Measurements from ENCODE around the gene THEM4.

THEM4 gene

DNA sequence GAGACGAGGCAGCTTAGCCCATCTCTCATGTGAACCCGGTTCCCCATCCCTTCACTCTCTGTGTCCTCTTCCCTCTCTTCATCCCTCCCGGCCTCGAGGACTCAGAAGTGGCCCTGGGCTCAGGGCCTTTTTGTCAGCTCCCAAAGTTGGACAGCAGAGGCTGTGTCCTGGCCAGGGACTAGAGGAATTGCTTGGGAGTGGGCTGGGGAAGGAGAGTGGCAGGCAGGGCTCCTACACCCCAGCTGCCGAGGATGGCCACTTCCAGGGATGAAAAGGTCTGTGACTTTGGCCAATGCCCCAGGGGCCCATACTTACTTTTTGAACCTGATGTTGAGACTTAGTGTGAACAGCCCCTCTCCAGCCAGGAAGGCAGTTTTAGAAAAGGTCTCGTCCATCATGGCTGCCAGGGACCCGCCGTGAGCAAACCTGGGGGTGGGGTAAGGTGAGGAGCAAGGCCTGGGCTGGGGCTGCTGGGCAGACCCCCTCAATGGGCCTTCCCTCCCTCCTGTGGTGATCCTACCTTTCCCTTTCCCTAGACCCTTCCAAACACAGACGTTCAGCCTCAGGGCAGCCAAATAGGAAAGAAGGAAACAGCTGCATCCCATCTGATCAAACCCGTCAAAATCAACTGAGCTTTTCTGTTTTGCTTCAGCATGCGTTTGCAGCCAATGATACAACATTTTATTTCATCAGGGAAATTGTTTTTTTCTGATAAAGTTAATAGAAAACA lies 61.3 kb downstream of the THEM4 start:
- no peak overlapping the region for H2AK5ac ChIP-seq (ENCODE audit: low read length)
- no peak overlapping the region for H3K4me2 ChIP-seq (ENCODE audit: low read length)
- H4K8ac ChIP-seq (ENCODE audit: low read depth, low read length), result no peak overlapping the region
- no peak overlapping the region for H2BK120ac ChIP-seq (ENCODE audit: low read depth, low read length)
- H3K79me1 ChIP-seq (ENCODE audit: low read length), result no peaks in the 10 kb centered on the region
- no peak overlapping the region for H3K23ac ChIP-seq (ENCODE audit: low read length)
- no peak overlapping the region for H4K5ac ChIP-seq (ENCODE audit: low read length)
- H3K4me3 ChIP-seq (ENCODE audit: low read length), result no peak overlapping the region
- H2BK5ac ChIP-seq (ENCODE audit: low read length), result no peak overlapping the region
- no peak overlapping the region for H3K18ac ChIP-seq (ENCODE audit: low read length)
- DNase-seq, result no peak
- no peaks in the 10 kb centered on the region for H3K79me2 ChIP-seq (ENCODE audit: control insufficient read depth, insufficient read depth, low read length)
- H3K4me1 ChIP-seq (ENCODE audit: control insufficient read depth, low read depth, low read length), result no peaks in the 10 kb centered on the region
- no peaks in the 10 kb centered on the region for H3K27me3 ChIP-seq (ENCODE audit: insufficient read depth, low read length, poor library complexity)
- H3K36me3 ChIP-seq (ENCODE audit: control insufficient read depth, insufficient read depth, low read length), result no peaks in the 10 kb centered on the region
- no CpG with 5 or more reads among the region's 11 CpGs for WGBS (ENCODE audit: extremely low coverage, insufficient coverage, low lambda C conversion rate)
- no peak overlapping the region for H3K9ac ChIP-seq (ENCODE audit: low read length)
- no peak overlapping the region for H3K4ac ChIP-seq (ENCODE audit: low read depth, low read length)
- no peak overlapping the region for H3K56ac ChIP-seq (ENCODE audit: low read length)
- no peak overlapping the region for H3K27ac ChIP-seq (ENCODE audit: low read depth, low read length)
- no peak overlapping the region for H2BK15ac ChIP-seq (replicated peaks; ENCODE audit: low read depth)

DNA sequence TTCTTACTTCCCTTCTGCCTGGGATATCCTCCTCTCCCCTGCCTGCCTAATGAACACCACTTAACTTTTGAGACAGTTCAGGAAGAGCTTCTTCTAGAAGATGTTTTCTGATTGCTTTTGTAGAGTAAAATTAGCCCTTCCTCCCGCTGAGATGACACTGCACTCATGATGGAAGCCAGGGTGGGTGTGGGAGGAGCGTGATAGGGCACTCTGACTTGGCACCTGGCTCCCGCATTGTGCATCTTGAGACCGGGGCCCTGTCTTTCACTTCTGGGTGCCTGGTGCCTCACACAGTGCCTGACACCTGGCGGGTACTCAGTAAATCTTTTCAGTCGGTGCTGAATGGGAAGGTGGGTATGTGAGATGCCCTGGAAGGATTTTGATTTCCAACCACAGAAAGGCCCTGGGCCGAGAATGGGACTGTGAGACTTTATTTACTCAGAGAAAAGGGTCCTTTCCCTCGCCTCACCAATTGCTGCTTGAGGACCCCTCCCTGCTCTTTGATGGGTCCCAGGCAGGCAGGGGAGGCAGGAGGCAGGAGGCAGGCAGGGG lies 62.5 kb downstream of the THEM4 start:
- no peak for DNase-seq
- H3K4me2 ChIP-seq (ENCODE audit: low read length), result no peak overlapping the region
- no peak overlapping the region for H3K23ac ChIP-seq (ENCODE audit: low read length)
- no peak overlapping the region for H3K18ac ChIP-seq (ENCODE audit: low read length)
- no peak overlapping the region for H4K8ac ChIP-seq (ENCODE audit: low read depth, low read length)
- H3K56ac ChIP-seq (ENCODE audit: low read length), result no peak overlapping the region
- H3K9ac ChIP-seq (ENCODE audit: low read length), result no peak overlapping the region
- H3K27me3 ChIP-seq (ENCODE audit: insufficient read depth, low read length, poor library complexity), result no peaks in the 10 kb centered on the region
- H4K5ac ChIP-seq (ENCODE audit: low read length), result no peak overlapping the region
- no peak overlapping the region for H3K4me3 ChIP-seq (ENCODE audit: low read length)
- no peak overlapping the region for H3K4ac ChIP-seq (ENCODE audit: low read depth, low read length)
- H3K36me3 ChIP-seq (ENCODE audit: control insufficient read depth, insufficient read depth, low read length), result no peaks in the 10 kb centered on the region
- H2BK15ac ChIP-seq (replicated peaks; ENCODE audit: low read depth), result no peak overlapping the region
- H2BK5ac ChIP-seq (ENCODE audit: low read length), result no peak overlapping the region
- H3K79me2 ChIP-seq (ENCODE audit: control insufficient read depth, insufficient read depth, low read length), result no peaks in the 10 kb centered on the region
- no peaks in the 10 kb centered on the region for H3K4me1 ChIP-seq (ENCODE audit: control insufficient read depth, low read depth, low read length)
- no peak overlapping the region for H3K27ac ChIP-seq (ENCODE audit: low read depth, low read length)
- no peaks in the 10 kb centered on the region for H3K79me1 ChIP-seq (ENCODE audit: low read length)
- no CpG with 5 or more reads among the region's 8 CpGs for WGBS (ENCODE audit: extremely low coverage, insufficient coverage, low lambda C conversion rate)
- no peak overlapping the region for H2BK120ac ChIP-seq (ENCODE audit: low read depth, low read length)
- no peak overlapping the region for H2AK5ac ChIP-seq (ENCODE audit: low read length)

- H2BK120ac ChIP-seq (ENCODE audit: low read depth, low read length), result no peak overlapping the region
- H2BK5ac ChIP-seq (ENCODE audit: low read length), result no peak overlapping the region
- H3K79me2 ChIP-seq (ENCODE audit: control insufficient read depth, insufficient read depth, low read length), result no peaks in the 10 kb centered on the region
- no peak overlapping the region for H3K18ac ChIP-seq (ENCODE audit: low read length)
- WGBS (ENCODE audit: extremely low coverage, insufficient coverage, low lambda C conversion rate), result no CpG with 5 or more reads among the region's 6 CpGs
- H3K56ac ChIP-seq (ENCODE audit: low read length), result no peak overlapping the region
- H4K8ac ChIP-seq (ENCODE audit: low read depth, low read length), result no peak overlapping the region
- no peak overlapping the region for H3K4ac ChIP-seq (ENCODE audit: low read depth, low read length)
- peak; percentile 86 for DNase-seq
- H2AK5ac ChIP-seq (ENCODE audit: low read length), result no peak overlapping the region
- H3K4me2 ChIP-seq (ENCODE audit: low read length), result no peak overlapping the region
- H3K79me1 ChIP-seq (ENCODE audit: low read length), result no peaks in the 10 kb centered on the region
- no peaks in the 10 kb centered on the region for H3K4me1 ChIP-seq (ENCODE audit: control insufficient read depth, low read depth, low read length)
- H4K5ac ChIP-seq (ENCODE audit: low read length), result no peak overlapping the region
- H3K27ac ChIP-seq (ENCODE audit: low read depth, low read length), result no peak overlapping the region
- H2BK15ac ChIP-seq (replicated peaks; ENCODE audit: low read depth), result no peak overlapping the region
- no peaks in the 10 kb centered on the region for H3K36me3 ChIP-seq (ENCODE audit: control insufficient read depth, insufficient read depth, low read length)
- no peaks in the 10 kb centered on the region for H3K27me3 ChIP-seq (ENCODE audit: insufficient read depth, low read length, poor library complexity)
- no peak overlapping the region for H3K23ac ChIP-seq (ENCODE audit: low read length)
- H3K4me3 ChIP-seq (ENCODE audit: low read length), result no peak overlapping the region
- no peak overlapping the region for H3K9ac ChIP-seq (ENCODE audit: low read length)
Observed at GRCh38 chr1:151846062-151846568, 63.2 kb downstream of the THEM4 start.

GRCh38 chr1:151843398-151843797 lies 65.9 kb downstream of the THEM4 start:
- H3K4me2 ChIP-seq (ENCODE audit: low read length), result no peak overlapping the region
- no peak overlapping the region for H4K8ac ChIP-seq (ENCODE audit: low read depth, low read length)
- no peaks in the 10 kb centered on the region for H3K36me3 ChIP-seq (ENCODE audit: control insufficient read depth, insufficient read depth, low read length)
- H3K27ac ChIP-seq (ENCODE audit: low read depth, low read length), result no peak overlapping the region
- H3K56ac ChIP-seq (ENCODE audit: low read length), result no peak overlapping the region
- no peaks in the 10 kb centered on the region for H3K4me1 ChIP-seq (ENCODE audit: control insufficient read depth, low read depth, low read length)
- no peak overlapping the region for H2BK120ac ChIP-seq (ENCODE audit: low read depth, low read length)
- no peaks in the 10 kb centered on the region for H3K79me2 ChIP-seq (ENCODE audit: control insufficient read depth, insufficient read depth, low read length)
- no peak overlapping the region for H3K18ac ChIP-seq (ENCODE audit: low read length)
- H2BK5ac ChIP-seq (ENCODE audit: low read length), result no peak overlapping the region
- no peak overlapping the region for H2AK5ac ChIP-seq (ENCODE audit: low read length)
- H3K9ac ChIP-seq (ENCODE audit: low read length), result no peak overlapping the region
- no CpG with 5 or more reads among the region's 2 CpGs for WGBS (ENCODE audit: extremely low coverage, insufficient coverage, low lambda C conversion rate)
- H3K79me1 ChIP-seq (ENCODE audit: low read length), result no peaks in the 10 kb centered on the region
- H4K5ac ChIP-seq (ENCODE audit: low read length), result no peak overlapping the region
- DNase-seq, result no peak
- H3K27me3 ChIP-seq (ENCODE audit: insufficient read depth, low read length, poor library complexity), result no peaks in the 10 kb centered on the region
- no peak overlapping the region for H2BK15ac ChIP-seq (replicated peaks; ENCODE audit: low read depth)
- no peak overlapping the region for H3K4me3 ChIP-seq (ENCODE audit: low read length)
- no peak overlapping the region for H3K4ac ChIP-seq (ENCODE audit: low read depth, low read length)
- no peak overlapping the region for H3K23ac ChIP-seq (ENCODE audit: low read length)

DNA sequence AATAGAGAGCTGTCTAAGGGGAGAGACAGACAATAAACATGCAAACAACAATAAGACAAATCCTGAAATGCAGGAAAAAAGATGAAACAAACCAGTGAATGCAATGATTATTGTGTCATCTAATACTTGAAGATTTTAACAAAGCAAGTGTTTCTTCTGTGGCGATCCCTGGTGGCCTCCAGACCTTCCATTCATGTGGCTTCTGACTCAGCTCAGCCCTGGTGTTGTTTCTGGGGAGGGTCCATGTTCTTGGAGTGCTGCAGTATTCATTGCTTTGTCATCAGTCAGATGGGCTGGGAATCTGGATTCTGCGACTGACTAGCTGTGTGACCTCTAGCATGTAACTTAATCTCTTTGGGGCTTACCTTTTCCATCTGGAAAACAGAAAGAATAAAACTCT lies 68.2 kb downstream of the THEM4 start:
- H2BK120ac ChIP-seq (ENCODE audit: low read depth, low read length), result no peak overlapping the region
- no peak overlapping the region for H3K23ac ChIP-seq (ENCODE audit: low read length)
- H3K9ac ChIP-seq (ENCODE audit: low read length), result no peak overlapping the region
- H3K79me2 ChIP-seq (ENCODE audit: control insufficient read depth, insufficient read depth, low read length), result no peaks in the 10 kb centered on the region
- H3K4me3 ChIP-seq (ENCODE audit: low read length), result no peak overlapping the region
- no peak for DNase-seq
- H3K4ac ChIP-seq (ENCODE audit: low read depth, low read length), result no peak overlapping the region
- no CpG with 5 or more reads among the region's 2 CpGs for WGBS (ENCODE audit: extremely low coverage, insufficient coverage, low lambda C conversion rate)
- H2AK5ac ChIP-seq (ENCODE audit: low read length), result no peak overlapping the region
- H3K56ac ChIP-seq (ENCODE audit: low read length), result no peak overlapping the region
- H3K18ac ChIP-seq (ENCODE audit: low read length), result no peak overlapping the region
- no peaks in the 10 kb centered on the region for H3K36me3 ChIP-seq (ENCODE audit: control insufficient read depth, insufficient read depth, low read length)
- no peak overlapping the region for H4K8ac ChIP-seq (ENCODE audit: low read depth, low read length)
- H3K27ac ChIP-seq (ENCODE audit: low read depth, low read length), result no peak overlapping the region
- no peak overlapping the region for H2BK15ac ChIP-seq (replicated peaks; ENCODE audit: low read depth)
- H2BK5ac ChIP-seq (ENCODE audit: low read length), result no peak overlapping the region
- no peak overlapping the region for H4K5ac ChIP-seq (ENCODE audit: low read length)
- H3K79me1 ChIP-seq (ENCODE audit: low read length), result no peaks in the 10 kb centered on the region
- no peak overlapping the region for H3K4me2 ChIP-seq (ENCODE audit: low read length)
- H3K4me1 ChIP-seq (ENCODE audit: control insufficient read depth, low read depth, low read length), result no peaks in the 10 kb centered on the region
- H3K27me3 ChIP-seq (ENCODE audit: insufficient read depth, low read length, poor library complexity), result no peaks in the 10 kb centered on the region

GRCh38 chr1:151840421-151840820 lies 68.9 kb downstream of the THEM4 start:
- Histone ChIP-seq H2BK120ac (ENCODE audit: low read depth, low read length) (no peak overlapping the region), H3K79me1 (ENCODE audit: low read length) (no peaks in the 10 kb centered on the region), H3K4me2 (ENCODE audit: low read length) (no peak overlapping the region), H3K4me3 (ENCODE audit: low read length) (no peak overlapping the region), H2AK5ac (ENCODE audit: low read length) (no peak overlapping the region), H4K5ac (ENCODE audit: low read length) (no peak overlapping the region), H3K23ac (ENCODE audit: low read length) (no peak overlapping the region), H4K8ac (ENCODE audit: low read depth, low read length) (no peak overlapping the region), H2BK15ac (replicated peaks; ENCODE audit: low read depth) (no peak overlapping the region), H3K36me3 (ENCODE audit: control insufficient read depth, insufficient read depth, low read length) (no peaks in the 10 kb centered on the region), H2BK5ac (ENCODE audit: low read length) (no peak overlapping the region), H3K4me1 (ENCODE audit: control insufficient read depth, low read depth, low read length) (no peaks in the 10 kb centered on the region), H3K4ac (ENCODE audit: low read depth, low read length) (no peak overlapping the region), H3K79me2 (ENCODE audit: control insufficient read depth, insufficient read depth, low read length) (no peaks in the 10 kb centered on the region), H3K56ac (ENCODE audit: low read length) (peak overlapping the region; percentile 91), H3K27me3 (ENCODE audit: insufficient read depth, low read length, poor library complexity) (no peaks in the 10 kb centered on the region), H3K18ac (ENCODE audit: low read length) (peak overlapping the region; percentile 41), H3K27ac (ENCODE audit: low read depth, low read length) (no peak overlapping the region), H3K9ac (ENCODE audit: low read length) (peak overlapping the region; percentile 83)
- DNase-seq, result no peak
